K562 (cell line): ENCODE results near the gene MTG2. TPM values are rescaled to one million over a fixed set of nuclear protein-coding genes. Genes with fewer than 3 reads are reported as not detected.

Source experiments
- ATAC-seq: fragments of 200-7000 bp; cut with Tn5 transposase; 3 replicates; pipeline ENCODE4 v1.9.1; 2020; ENCODE audit warnings: moderate library complexity
- BruUV-seq: library from RNA; stranded (reverse); fragments of 400-500 nt; replicated peaks from 2 replicates; lab custom pipeline; 2021; lab: Mats Ljungman, UMichigan
- CTCF ChIA-PET: fragments of 300-600 bp; formaldehyde crosslinking; extraction: SDS; loops from one replicate; lab custom pipeline; 2021; ENCODE audit warnings: low intra/inter-chr PET ratio; lab: Yijun Ruan, JAX
- POLR2A ChIA-PET: fragments of 300-600, 350-650 bp; sonication (Branson Sonifier 250); formaldehyde crosslinking; extraction: SDS; loops from one replicate; lab custom pipeline; 2021; ENCODE audit warnings: antibody characterized with exemption, inconsistent platforms; lab: Yijun Ruan, JAX
- DNase-seq, 4 experiments: peaks; one replicate each; pipeline versions ENCODE4 v3.0.0 to v3.0.0-alpha.2; 2011 to 2018; ENCODE audit warnings: low spot score in 3 of 4, mixed read lengths in 3 of 4; ENCODE audit errors: extremely low read depth in 1 of 4
- FAIRE-seq: peaks from 2 replicates; lab custom pipeline; 2011; peaks lifted over from hg19 to GRCh38; lab: Jason Lieb, UNC
- H2AFZ ChIP-seq: 2 replicates; pipeline ENCODE4 v1.6.0; 2011; ENCODE audit warnings: low read depth, low read length, control low read depth, inconsistent platforms
- H3K27ac ChIP-seq: fragments of 200-600 bp; 3 replicates; pipeline ENCODE4 v1.8.0; 2011; ENCODE audit warnings: low read depth, mild to moderate bottlenecking, control low read depth, inconsistent platforms, low read length, moderate library complexity, mixed read lengths; ENCODE audit errors: extremely low read depth
- H3K27me3 ChIP-seq, 2 experiments: fragments of 300-600 bp in 1 of 2; 2 replicates in 1 of 2; 3 replicates in 1 of 2; pipeline versions ENCODE4 v1.6.0 to v1.8.0; 2011; ENCODE audit warnings: inconsistent platforms in 2 of 2, low read length in 2 of 2, mild to moderate bottlenecking in 1 of 2, mixed read lengths in 1 of 2, moderate library complexity in 1 of 2; ENCODE audit not compliant: control insufficient read depth in 2 of 2, insufficient read depth in 2 of 2
- H3K36me3 ChIP-seq: fragments of 300-600 bp; 3 replicates; pipeline ENCODE4 v1.8.0; 2011; ENCODE audit warnings: mild to moderate bottlenecking, low read length, inconsistent platforms; ENCODE audit not compliant: control insufficient read depth, insufficient read depth
- H3K4me1 ChIP-seq, 2 experiments: fragments of 200-600 bp in 1 of 2; replicated peaks in 1 of 2; 2 replicates in 1 of 2; 3 replicates in 1 of 2; pipeline versions ENCODE4 v1.5.1 to v1.8.0; 2011; ENCODE audit warnings: inconsistent platforms in 2 of 2, low read length in 2 of 2, mild to moderate bottlenecking in 1 of 2, mixed read lengths in 1 of 2, moderate library complexity in 1 of 2; ENCODE audit not compliant: control insufficient read depth in 2 of 2, insufficient read depth in 2 of 2
- H3K4me2 ChIP-seq: 2 replicates; pipeline ENCODE4 v1.6.1; 2011; ENCODE audit warnings: low read length, control low read depth, inconsistent platforms, mixed read lengths; ENCODE audit not compliant: insufficient read depth
- H3K4me3 ChIP-seq: fragments of 200-600 bp; sonication (generic), shearing (Covaris generic); 2 replicates; pipeline ENCODE4 v1.5.1; 2016; ENCODE audit warnings: control low read depth, inconsistent platforms
- H3K79me2 ChIP-seq: fragments of 200-600 bp; 3 replicates; pipeline ENCODE4 v1.8.0; 2011; ENCODE audit warnings: low read length, inconsistent platforms; ENCODE audit not compliant: control insufficient read depth, insufficient read depth
- H3K9ac ChIP-seq, 2 experiments: 2 replicates each; pipeline versions ENCODE4 v1.6.0 to v1.6.1; 2011; ENCODE audit warnings: low read depth in 2 of 2, low read length in 2 of 2, control low read depth in 1 of 2, inconsistent platforms in 1 of 2, mild to moderate bottlenecking in 1 of 2, mixed read lengths in 1 of 2; ENCODE audit not compliant: insufficient read depth in 1 of 2
- H3K9me1 ChIP-seq: one replicate; pipeline ENCODE4 v1.6.0; 2011; ENCODE audit warnings: inconsistent platforms, mild to moderate bottlenecking, low read length, moderate library complexity; ENCODE audit not compliant: control insufficient read depth, insufficient read depth
- H3K9me3 ChIP-seq: replicated peaks from 2 replicates; pipeline ENCODE4 v1.5.1; 2011; ENCODE audit warnings: low read depth, low read length, inconsistent platforms; ENCODE audit not compliant: control insufficient read depth, insufficient read depth
- H4K20me1 ChIP-seq: replicated peaks from 2 replicates; pipeline ENCODE4 v1.6.1; 2011; ENCODE audit warnings: low read length, inconsistent platforms, mixed read lengths; ENCODE audit not compliant: control insufficient read depth, insufficient read depth
- ATF3 ChIP-seq, 2 experiments: fragments of 450-650 bp in 1 of 2; sonication (generic) in 1 of 2; formaldehyde crosslinking in 1 of 2; IDR thresholded peaks in 1 of 2; conservative IDR thresholded peaks in 1 of 2; 2 replicates each; pipeline versions ENCODE4 v1.6.1 to v1.8.1; 2016 to 2023; ENCODE audit warnings: mild to moderate bottlenecking in 2 of 2, moderate library complexity in 2 of 2, inconsistent platforms in 1 of 2, missing genetic modification reagents in 1 of 2
- MAZ ChIP-seq, 2 experiments: fragments of 450-650 bp in 1 of 2; sonication (generic) in 1 of 2; formaldehyde crosslinking; IDR thresholded peaks in 1 of 2; conservative IDR thresholded peaks in 1 of 2; 2 replicates each; pipeline versions ENCODE4 v1.4.0 to v1.5.0; 2020; ENCODE audit warnings: mild to moderate bottlenecking in 1 of 2, missing genetic modification reagents in 1 of 2
- POLR2G ChIP-seq: fragments of 200-400 bp; formaldehyde crosslinking; IDR thresholded peaks from 2 replicates; pipeline ENCODE4 v1.6.1; 2017; ENCODE audit warnings: low read depth, mild to moderate bottlenecking, antibody characterized with exemption, low read length, moderate library complexity
- SLC30A9 ChIP-seq: fragments of 250-450 bp; sonication (Bioruptor Pico); IDR thresholded peaks from 2 replicates; pipeline ENCODE4 v1.8.0; 2022; ENCODE audit warnings: mild to moderate bottlenecking, moderate library complexity
- SMAD3 ChIP-seq: fragments of 450-650 bp; formaldehyde crosslinking; conservative IDR thresholded peaks from 2 replicates; pipeline ENCODE4 v1.4.0; 2020; ENCODE audit warnings: mild to moderate bottlenecking
- STAT5B ChIP-seq: fragments of 250-450 bp; sonication (Bioruptor Pico); IDR thresholded peaks from 2 replicates; pipeline ENCODE4 v1.8.0; 2021; ENCODE audit warnings: mild to moderate bottlenecking, inconsistent platforms
- ZBTB11 ChIP-seq, 3 experiments: fragments of 200-800 bp in 1 of 3; fragments of 250-450 bp in 1 of 3; fragments of 450-650 bp in 1 of 3; sonication (Bioruptor Pico) in 1 of 3; sonication (Bioruptor generic) in 1 of 3; formaldehyde crosslinking in 1 of 3; IDR thresholded peaks; 2 replicates each; pipeline versions ENCODE4 v1.6.1 to v1.8.0; 2016 to 2022; ENCODE audit warnings: mild to moderate bottlenecking in 2 of 3, missing genetic modification characterization in 2 of 3, missing compliant biosample characterization in 1 of 3, moderate library complexity in 1 of 3
- ZNF143 ChIP-seq: sonication (generic); formaldehyde crosslinking; IDR thresholded peaks from 2 replicates; pipeline ENCODE4 v1.9.0; 2022; ENCODE audit warnings: mild to moderate bottlenecking, missing genetic modification reagents
- ZNF551 ChIP-seq: fragments of 250-450 bp; sonication (Bioruptor Pico); IDR thresholded peaks from 2 replicates; pipeline ENCODE4 v1.5.0; 2021; ENCODE audit warnings: mild to moderate bottlenecking, moderate library complexity
- ZNF584 ChIP-seq: fragments of 200-800 bp; sonication (Bioruptor generic); IDR thresholded peaks from 2 replicates; pipeline ENCODE4 v1.6.1; 2016; ENCODE audit warnings: low read depth, mild to moderate bottlenecking, missing genetic modification characterization, missing compliant biosample characterization
- WGBS: fragments of 100-300 bp; shearing (Covaris generic); methylation state at CpG from one replicate; pipeline ENCODE4 v1.1.6; 2016; ENCODE audit warnings: low coverage, mixed read lengths; ENCODE audit not compliant: insufficient coverage; ENCODE audit errors: missing lambda C conversion rate; 5-methylcytosine and 5-hydroxymethylcytosine counted together
- in situ Hi-C: fragments of 300-500 bp; cut with MboI; formaldehyde crosslinking; loops from 4 replicates; pipeline ENCODE4 v1.15.0; 2018; ENCODE audit warnings: inconsistent platforms, mixed read lengths
- intact Hi-C: fragments of 100-400 bp; cut with micrococcal nuclease; formaldehyde crosslinking; loops from 2 replicates; pipeline ENCODE4 v1.14.2; 2022
- polyA plus RNA-seq, 8 experiments: library from polyadenylated mRNA; depleted of rRNA in 4 of 8; stranded (reverse) in 5 of 8; unstranded in 3 of 8; fragments of >200 nt; fragmentation: Nextera tagmentation in 2 of 8; fragmentation: Illumina TruSeq in 1 of 8; extraction: Ambion mirVana in 2 of 8; extraction: Trizol in 1 of 8; gene quantifications; 2 replicates each; pipeline versions ENCODE4 v1.2.1 to v1.2.3, GENCODE V29; 2011 to 2014; ENCODE audit warnings: inconsistent platforms in 1 of 8, missing spikeins in 1 of 8
- total RNA-seq, 7 experiments: library from RNA; depleted of rRNA in 6 of 7; stranded (reverse); fragments of >200 nt in 6 of 7; fragmentation: Illumina TruSeq in 2 of 7; extraction: Trizol in 2 of 7; gene quantifications; 2 replicates each; pipeline versions ENCODE4 v1.2.1 to v1.2.3, GENCODE V29; 2011 to 2021; ENCODE audit warnings: low replicate concordance in 1 of 7

The MTG2 gene
- total and polyA plus RNA-seq, 9 of the 15 experiments (the other 6 are each of a cell fraction or from before 2014, with no cell fraction given): 8.7 to 67.5 (median 44.5) TPM

GRCh38 chr20:62195736-62196135 lies 12.9 kb downstream of the MTG2 start:
- no TSS peak for BruUV-seq
- Histone ChIP-seq H3K27me3 (no peaks in the 10 kb centered on the region), H3K4me1 (peaks cover 0 to 3% of the 10 kb centered on the region in 2 experiments; a peak in 1 of 5 replicates), H4K20me1 (peaks cover 8% of the 10 kb centered on the region; the same call in 1 of the 2 replicates), H3K4me2 (no peak overlapping the region), H3K36me3 (peaks cover 86% of the 10 kb centered on the region; the same call in 2 of the 3 replicates), H3K79me2 (peaks cover 14% of the 10 kb centered on the region), H3K4me3 (no peak overlapping the region), H3K9me3 (no peaks in the 10 kb centered on the region), H2AFZ (no peak overlapping the region), H3K27ac (no peak overlapping the region), H3K9me1 (no peaks in the 10 kb centered on the region), H3K9ac (no peak overlapping the region)
- 91% methylated on average over 9 of the region's 10 CpGs for WGBS
- ChIA-PET CTCF (no interaction called here), POLR2A (interaction anchor here (1.1 kb wide), 1 partner anchor 13 kb away, joined by 3 read pairs; no protein-coding TSS in a partner anchor)
- in situ Hi-C loops (no loop called here), intact Hi-C loops (no loop called here)
- FAIRE-seq (no peak), DNase-seq (no peak), ATAC-seq (no peak)
- TF ChIP-seq MAZ (CRISPR knock-in tag; conservative IDR thresholded peaks at IDR 0.05 in 1 of 2, IDR thresholded peaks at IDR 0.05 in 1 of 2): no peak

- peaks cover 8% of the 10 kb centered on the region; the same call in 1 of the 2 replicates for H4K20me1 ChIP-seq
- H3K27me3 ChIP-seq: no peaks in the 10 kb centered on the region
- no TSS peak for BruUV-seq
- H3K9me3 ChIP-seq: no peaks in the 10 kb centered on the region
- no peak for ATAC-seq
- H3K4me3 ChIP-seq: no peak overlapping the region
- CTCF ChIA-PET: no interaction called here
- peaks cover 86% of the 10 kb centered on the region; the same call in 2 of the 3 replicates for H3K36me3 ChIP-seq
- no peaks in the 10 kb centered on the region for H3K9me1 ChIP-seq
- H2AFZ ChIP-seq: no peak overlapping the region
- H3K79me2 ChIP-seq: peaks cover 8% of the 10 kb centered on the region
- no peak for DNase-seq
- no peak for FAIRE-seq
- in situ Hi-C loops: no loop called here
- WGBS: 99% methylated on average over 7 of the region's 10 CpGs
- no peak overlapping the region for H3K4me2 ChIP-seq
- POLR2A ChIA-PET: interaction anchor here (1.1 kb wide), 1 partner anchor 14 kb away, joined by 3 read pairs; no protein-coding TSS in a partner anchor
- H3K27ac ChIP-seq: no peak overlapping the region
- H3K9ac ChIP-seq: no peak overlapping the region
- intact Hi-C loops: no loop called here
- peaks cover 0 to 3% of the 10 kb centered on the region in 2 experiments; a peak in 1 of 5 replicates for H3K4me1 ChIP-seq
- no peak for TF ChIP-seq ZBTB11 (CRISPR knock-in tag; IDR thresholded peaks at IDR 0.05)
- TF ChIP-seq SMAD3 (CRISPR knock-in tag): no peak
- no peak for TF ChIP-seq STAT5B (CRISPR knock-in tag)
- no peak for TF ChIP-seq POLR2G
- no peak for TF ChIP-seq ZNF551 (CRISPR knock-in tag)
- TF ChIP-seq ZNF584 (CRISPR knock-in tag): no peak
- TF ChIP-seq ZNF143 (CRISPR knock-in tag): no peak
- TF ChIP-seq SLC30A9 (CRISPR knock-in tag): no peak
- TF ChIP-seq ATF3 (IDR thresholded peaks at IDR 0.05): no peak
- TF ChIP-seq ATF3 (CRISPR knock-in tag; conservative IDR thresholded peaks at IDR 0.05): no peak
These were observed 13.5 kb downstream of the MTG2 start for GRCh38 chr20:62196286-62196685.
